ENCODE measurements around the gene RSU1. TPM values are rescaled to one million over a fixed set of nuclear protein-coding genes. Genes with fewer than 3 reads are reported as not detected.
A peak's percentile ranks its signal among the peaks of the same experiment; 100 is the strongest.
"Not testable (repeated sequence)": the region's sequence is repeated elsewhere in the genome, so short reads cannot be mapped to it uniquely, and the experiment has no call there.

RSU1 gene
- polyA plus RNA-seq (ENCODE audit: insufficient read length): 72.4 TPM

GRCh38 chr10:16817125-16818019, at the start of gene RSU1:
Gene RSU1, minus strand, starts transcription at chr10:16817424. Its CDS starts 343 bp downstream, at chr10:16817081.
- DNase-seq: peak; percentile 99

- no peak for DNase-seq
Observed at GRCh38 chr10:16866541-16867275, 49.5 kb upstream of the RSU1 start.

GRCh38 chr10:16865766-16866165, 48.5 kb upstream of the RSU1 start:
- DNase-seq: no peak

GRCh38 chr10:16863766-16864165, 46.5 kb upstream of the RSU1 start:
- no peak for DNase-seq

- DNase-seq: no peak
Observed at GRCh38 chr10:16857419-16857818, 40.2 kb upstream of the RSU1 start.

GRCh38 chr10:16856567-16856966, 39.3 kb upstream of the RSU1 start:
- no peak for DNase-seq

- no peak for DNase-seq
Observed at GRCh38 chr10:16856092-16856491, 38.9 kb upstream of the RSU1 start.

- no peak for DNase-seq
Observed at GRCh38 chr10:16854623-16855022, 37.4 kb upstream of the RSU1 start.

- no peak for DNase-seq
Observed at GRCh38 chr10:16853809-16854208, 36.6 kb upstream of the RSU1 start.

- DNase-seq: no peak
Observed at GRCh38 chr10:16853201-16853600, 36.0 kb upstream of the RSU1 start.

GRCh38 chr10:16852624-16853023, 35.4 kb upstream of the RSU1 start:
- DNase-seq: no peak

GRCh38 chr10:16848562-16849154, 31.4 kb upstream of the RSU1 start:
- no peak for DNase-seq

- DNase-seq: no peak
Observed at GRCh38 chr10:16847644-16848043, 30.4 kb upstream of the RSU1 start.

GRCh38 chr10:16845248-16845647, 28.0 kb upstream of the RSU1 start:
- DNase-seq: no peak

- no peak for DNase-seq
Observed at GRCh38 chr10:16843252-16843870, 26.1 kb upstream of the RSU1 start.

GRCh38 chr10:16835228-16835627, 18.0 kb upstream of the RSU1 start:
- DNase-seq: no peak

GRCh38 chr10:16832351-16833080, 15.3 kb upstream of the RSU1 start:
- DNase-seq: no peak

- no peak for DNase-seq
Observed at GRCh38 chr10:16828701-16829175, 11.5 kb upstream of the RSU1 start.

GRCh38 chr10:16828114-16828568, 10.9 kb upstream of the RSU1 start:
- DNase-seq: peak; percentile 69

- not testable (repeated sequence) for DNase-seq
Observed at GRCh38 chr10:16827474-16827873, 10.2 kb upstream of the RSU1 start.

GRCh38 chr10:16822726-16823360, 5.6 kb upstream of the RSU1 start:
- no peak for DNase-seq

Measured in hindlimb muscle (tissue), 1 donor.